ENCODE results near the gene CASKIN1. TPM values are rescaled to one million over a fixed set of nuclear protein-coding genes. Genes with fewer than 3 reads are reported as not detected.
"Not testable (repeated sequence)": the region's sequence is repeated elsewhere in the genome, so short reads cannot be mapped to it uniquely, and the experiment has no call there.

Gene CASKIN1
- total and polyA plus RNA-seq, 2 donors, result 0.48 to 0.69 TPM

DNA sequence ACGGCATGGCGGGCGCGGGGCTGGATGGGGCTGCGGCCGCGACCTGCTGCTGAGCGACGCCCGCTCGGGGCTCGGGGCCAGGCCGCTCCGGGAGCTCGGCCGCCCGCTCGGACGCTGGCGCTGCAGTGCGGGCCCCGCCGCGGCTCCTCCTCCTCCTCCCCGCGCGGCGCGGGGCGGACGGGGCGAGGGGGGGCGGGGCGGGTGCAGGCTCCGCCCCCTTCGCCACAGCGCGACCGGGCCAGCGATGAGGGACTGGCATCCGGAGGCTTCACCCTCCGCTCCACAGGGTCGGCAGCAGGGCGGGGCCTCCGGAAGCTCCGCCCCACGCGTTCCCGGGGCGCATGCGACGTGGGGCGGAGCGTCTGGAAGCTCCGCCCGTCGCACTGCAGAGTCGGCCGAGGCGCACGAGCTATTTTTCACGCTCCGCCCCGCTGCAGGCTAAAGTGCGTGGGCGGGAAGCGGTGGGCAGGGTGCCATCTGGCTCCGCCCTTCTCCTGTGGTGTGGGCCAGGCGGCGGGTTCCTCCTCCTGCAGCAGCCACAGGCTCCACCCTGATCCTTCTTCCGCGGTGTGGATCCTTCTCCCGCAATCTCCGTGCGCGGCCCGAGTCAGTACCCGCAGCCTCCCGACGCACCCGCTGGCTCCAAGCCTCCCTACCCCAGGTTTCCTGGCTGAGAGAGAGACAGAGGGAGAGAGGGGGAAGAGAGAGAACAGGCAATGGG is 60.5 kb downstream of the CASKIN1 start, which contains the start of gene PKD1:
TSS of gene PKD1 (minus strand) at position 129 of the 721 bp plus-strand sequence. CDS start 209 bp downstream, outside the sequence.
- H3K4me3 ChIP-seq (ENCODE audit: low read depth, low read length), result peak within 1 kb of the TSS; percentile 51
- DNase-seq (ENCODE audit: extremely low spot score); H3K36me3 ChIP-seq (ENCODE audit: insufficient read depth); H3K27ac ChIP-seq (ENCODE audit: low read depth); H3K4me1 ChIP-seq (ENCODE audit: insufficient read depth): not testable (repeated sequence)
- WGBS, result under 1% methylated on average over 57 of the region's 81 CpGs

GRCh38 chr16:2135071-2135470 is 61.3 kb downstream of the CASKIN1 start:
- H3K4me1 ChIP-seq (ENCODE audit: insufficient read depth); H3K36me3 ChIP-seq (ENCODE audit: insufficient read depth); DNase-seq (ENCODE audit: extremely low spot score); H3K27ac ChIP-seq (ENCODE audit: low read depth): not testable (repeated sequence)
- H3K4me3 ChIP-seq (ENCODE audit: low read depth, low read length), result peak overlapping the region; percentile 51
- WGBS, result under 1% methylated on average over 34 of the region's 42 CpGs

DNA sequence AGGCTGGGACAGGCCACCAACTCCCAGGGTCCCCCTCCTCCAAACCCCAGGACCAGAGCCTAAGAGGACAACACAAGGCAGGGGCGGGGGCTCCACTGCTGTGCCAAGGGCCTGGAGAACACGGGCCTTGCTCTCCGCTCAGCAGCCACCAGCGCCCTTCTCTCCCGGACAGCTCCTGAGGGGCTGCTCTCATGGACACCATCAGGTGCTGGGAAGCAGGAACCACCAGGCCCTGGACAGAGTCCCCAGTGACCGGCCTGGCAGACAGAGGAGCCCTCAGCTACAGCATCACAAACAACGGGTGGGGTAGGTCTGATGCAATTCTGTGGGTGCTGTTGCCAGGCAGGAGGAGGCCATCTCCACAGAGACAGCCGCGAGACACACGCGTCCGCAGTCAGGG is 62.6 kb downstream of the CASKIN1 start:
- not testable (repeated sequence) for H3K4me3 ChIP-seq (ENCODE audit: low read depth, low read length); H3K4me1 ChIP-seq (ENCODE audit: insufficient read depth); DNase-seq (ENCODE audit: extremely low spot score); H3K36me3 ChIP-seq (ENCODE audit: insufficient read depth)
- H3K27ac ChIP-seq (ENCODE audit: low read depth), result peak overlapping the region; percentile 3
- WGBS, result 35% methylated on average over 7 of the region's 12 CpGs

- H3K36me3 ChIP-seq (ENCODE audit: insufficient read depth); H3K27ac ChIP-seq (ENCODE audit: low read depth); DNase-seq (ENCODE audit: extremely low spot score); H3K4me1 ChIP-seq (ENCODE audit: insufficient read depth); H3K4me3 ChIP-seq (ENCODE audit: low read depth, low read length): not testable (repeated sequence)
- 42% methylated on average over 22 of the region's 22 CpGs for WGBS
Measured at GRCh38 chr16:2129890-2130447, 66.4 kb downstream of the CASKIN1 start.

DNA sequence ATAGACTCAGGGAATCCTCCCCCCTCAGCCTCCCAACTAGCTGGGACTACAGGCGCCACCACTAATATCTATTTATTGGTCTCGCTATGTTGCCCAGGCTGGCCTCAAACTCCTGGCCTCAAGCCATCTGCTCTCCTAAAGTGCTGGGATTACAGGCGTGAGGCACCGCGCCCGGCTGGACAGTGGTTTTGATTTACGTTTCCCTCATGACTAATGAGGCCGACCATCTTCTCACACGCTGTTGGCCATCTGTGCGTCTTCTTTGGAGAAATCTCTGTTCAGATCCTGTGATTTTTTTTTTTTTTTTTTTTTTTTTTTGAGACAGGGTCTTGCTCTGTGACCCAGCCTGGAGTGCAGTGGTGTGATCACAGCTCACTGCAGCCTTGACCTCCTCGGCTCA is 67.2 kb downstream of the CASKIN1 start:
- H3K4me1 ChIP-seq (ENCODE audit: insufficient read depth); H3K36me3 ChIP-seq (ENCODE audit: insufficient read depth); H3K27ac ChIP-seq (ENCODE audit: low read depth); H3K4me3 ChIP-seq (ENCODE audit: low read depth, low read length); DNase-seq (ENCODE audit: extremely low spot score): not testable (repeated sequence)
- 24% methylated on average over 9 of the region's 11 CpGs for WGBS

GRCh38 chr16:2127630-2128280 is 68.7 kb downstream of the CASKIN1 start:
- H3K27ac ChIP-seq (ENCODE audit: low read depth); H3K4me1 ChIP-seq (ENCODE audit: insufficient read depth); H3K4me3 ChIP-seq (ENCODE audit: low read depth, low read length); H3K36me3 ChIP-seq (ENCODE audit: insufficient read depth); DNase-seq (ENCODE audit: extremely low spot score): not testable (repeated sequence)
- WGBS, result 22% methylated on average over 3 of the region's 3 CpGs

Small RNAs within 50 kb of the gene (small RNA-seq; reads per million reads assigned to genes)
- not detected for gene MIR3180-5
- not detected for gene MIR4516
- gene RF00019, result not detected
- not detected for gene SNORD60

Other genes with a start within 250 kb of the CASKIN1 start
- 1.2 TPM for gene RPL3L, start 241.9 kb downstream of the CASKIN1 start, total RNA-seq
- gene RPL3L, start 241.9 kb downstream of the CASKIN1 start, polyA plus RNA-seq, result not detected
- 71.2 TPM for gene NDUFB10, start 237.1 kb downstream of the CASKIN1 start, total RNA-seq
- 308 TPM for gene NDUFB10, start 237.1 kb downstream of the CASKIN1 start, polyA plus RNA-seq
- 888 TPM for gene RPS2, start 231.8 kb downstream of the CASKIN1 start, total RNA-seq
- gene RPS2, start 231.8 kb downstream of the CASKIN1 start, polyA plus RNA-seq, result 3,347 TPM
- not detected for gene RNF151, start 229.7 kb downstream of the CASKIN1 start, total RNA-seq
- not detected for gene RNF151, start 229.7 kb downstream of the CASKIN1 start, polyA plus RNA-seq
- 10.9 TPM for gene TBL3, start 224.6 kb downstream of the CASKIN1 start, total RNA-seq
- 50.6 TPM for gene TBL3, start 224.6 kb downstream of the CASKIN1 start, polyA plus RNA-seq
- gene NOXO1, start 215.1 kb downstream of the CASKIN1 start, total RNA-seq, result not detected
- 0.16 TPM for gene NOXO1, start 215.1 kb downstream of the CASKIN1 start, polyA plus RNA-seq
- gene GFER, start 212.4 kb downstream of the CASKIN1 start, total RNA-seq, result 7.7 TPM
- 27.8 TPM for gene GFER, start 212.4 kb downstream of the CASKIN1 start, polyA plus RNA-seq
- gene SYNGR3, start 206.6 kb downstream of the CASKIN1 start, total RNA-seq, result 2.0 TPM
- gene SYNGR3, start 206.6 kb downstream of the CASKIN1 start, polyA plus RNA-seq, result 1.8 TPM
- 6.3 TPM for gene ZNF598, start 186.8 kb downstream of the CASKIN1 start, total RNA-seq
- gene ZNF598, start 186.8 kb downstream of the CASKIN1 start, polyA plus RNA-seq, result 38.4 TPM
- gene NPW, start 176.8 kb downstream of the CASKIN1 start, total RNA-seq, result not detected
- 0.08 TPM for gene NPW, start 176.8 kb downstream of the CASKIN1 start, polyA plus RNA-seq
- 25.9 TPM for gene NHERF2, start 169.7 kb downstream of the CASKIN1 start, total RNA-seq
- gene NHERF2, start 169.7 kb downstream of the CASKIN1 start, polyA plus RNA-seq, result 111 TPM
- gene NTHL1, start 148.8 kb downstream of the CASKIN1 start, total RNA-seq, result 13.7 TPM
- 28.5 TPM for gene NTHL1, start 148.8 kb downstream of the CASKIN1 start, polyA plus RNA-seq
- gene TSC2, start 148.6 kb downstream of the CASKIN1 start, total RNA-seq, result 50.2 TPM
- 55.9 TPM for gene TSC2, start 148.6 kb downstream of the CASKIN1 start, polyA plus RNA-seq
- 79.5 TPM for gene PKD1, start 60.7 kb downstream of the CASKIN1 start, total RNA-seq
- 197 TPM for gene PKD1, start 60.7 kb downstream of the CASKIN1 start, polyA plus RNA-seq
- 0.63 TPM for gene RAB26, start 48.0 kb downstream of the CASKIN1 start, total RNA-seq
- 0.63 TPM for gene RAB26, start 48.0 kb downstream of the CASKIN1 start, polyA plus RNA-seq
- gene TRAF7, start 40.8 kb downstream of the CASKIN1 start, total RNA-seq, result 21.9 TPM
- 57.0 TPM for gene TRAF7, start 40.8 kb downstream of the CASKIN1 start, polyA plus RNA-seq
- gene MLST8, start 8.8 kb upstream of the CASKIN1 start, total RNA-seq, result 9.3 TPM
- 50.4 TPM for gene MLST8, start 8.8 kb upstream of the CASKIN1 start, polyA plus RNA-seq
- 4.0 TPM for gene BRICD5, start 14.3 kb upstream of the CASKIN1 start, total RNA-seq
- gene BRICD5, start 14.3 kb upstream of the CASKIN1 start, polyA plus RNA-seq, result 5.0 TPM
- 4.8 TPM for gene PGP, start 18.2 kb upstream of the CASKIN1 start, total RNA-seq
- gene PGP, start 18.2 kb upstream of the CASKIN1 start, polyA plus RNA-seq, result 10.5 TPM
- gene E4F1, start 27.0 kb upstream of the CASKIN1 start, total RNA-seq, result 14.0 TPM
- gene E4F1, start 27.0 kb upstream of the CASKIN1 start, polyA plus RNA-seq, result 27.5 TPM
- gene DNASE1L2, start 39.8 kb upstream of the CASKIN1 start, total RNA-seq, result 0.74 TPM
- 0.77 TPM for gene DNASE1L2, start 39.8 kb upstream of the CASKIN1 start, polyA plus RNA-seq
- 16.6 TPM for gene ECI1, start 55.0 kb upstream of the CASKIN1 start, total RNA-seq
- gene ECI1, start 55.0 kb upstream of the CASKIN1 start, polyA plus RNA-seq, result 93.2 TPM
- gene RNPS1, start 71.5 kb upstream of the CASKIN1 start, total RNA-seq, result 47.5 TPM
- gene RNPS1, start 71.5 kb upstream of the CASKIN1 start, polyA plus RNA-seq, result 188 TPM
- gene ABCA3, start 144.1 kb upstream of the CASKIN1 start, total RNA-seq, result 5.5 TPM
- 8.3 TPM for gene ABCA3, start 144.1 kb upstream of the CASKIN1 start, polyA plus RNA-seq
- 9.6 TPM for gene CCNF, start 232.8 kb upstream of the CASKIN1 start, total RNA-seq
- 2.2 TPM for gene CCNF, start 232.8 kb upstream of the CASKIN1 start, polyA plus RNA-seq